NCI-H1105 (cell line): ENCODE data around the gene DGKI.

ENCODE experiments used
- DNase-seq: peaks from one replicate; lab custom pipeline; 2025; lab: John Stamatoyannopoulos, UW

DGKI gene

DNA sequence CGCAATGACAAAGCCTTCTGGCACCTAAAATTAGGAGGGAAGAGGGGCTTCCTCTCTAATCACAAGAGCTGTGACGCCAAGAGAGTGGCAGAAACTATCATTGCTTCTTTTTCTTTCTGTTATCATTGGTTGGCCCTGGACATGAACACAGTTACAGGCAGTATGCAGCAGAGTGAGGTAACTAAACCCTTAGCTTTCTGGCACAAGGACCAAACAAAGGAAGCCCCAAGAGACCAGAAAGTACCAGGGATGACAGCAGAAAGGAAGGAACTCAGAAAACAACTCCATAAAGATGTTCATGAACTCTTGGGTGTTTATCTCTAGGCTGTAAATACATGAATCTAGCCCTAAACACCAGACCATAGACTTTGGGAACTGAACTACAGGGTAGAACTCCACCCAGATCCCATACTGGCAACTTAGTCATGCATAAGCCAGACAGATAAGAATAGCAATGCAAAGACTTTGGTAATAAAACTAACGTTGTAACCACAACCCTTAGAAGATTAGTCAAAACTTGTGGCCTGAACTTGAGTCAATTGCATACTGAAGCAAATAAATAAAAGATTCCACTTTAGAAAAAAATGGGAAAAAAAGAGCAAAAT is 307.6 kb downstream of the DGKI start:
- no peak for DNase-seq

DNA sequence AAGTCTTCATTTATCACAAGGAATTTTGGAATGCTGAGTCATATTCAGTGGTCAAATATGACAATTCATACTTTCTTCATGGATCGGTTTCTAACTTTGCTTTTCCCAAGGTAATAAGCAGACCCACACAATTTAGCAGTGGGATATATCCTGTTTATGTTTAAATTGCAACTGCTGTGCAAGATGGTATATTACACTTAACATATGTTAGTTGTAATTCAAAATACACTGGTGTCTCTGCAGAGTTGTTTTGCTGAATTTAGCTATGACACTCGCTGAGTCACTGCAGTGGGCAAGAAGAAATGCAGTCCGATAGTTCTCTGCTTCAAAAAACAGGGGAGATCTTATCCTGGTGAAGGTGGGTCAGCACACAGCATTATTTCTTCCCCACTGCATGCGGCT is 308.4 kb downstream of the DGKI start:
- no peak for DNase-seq

DNA sequence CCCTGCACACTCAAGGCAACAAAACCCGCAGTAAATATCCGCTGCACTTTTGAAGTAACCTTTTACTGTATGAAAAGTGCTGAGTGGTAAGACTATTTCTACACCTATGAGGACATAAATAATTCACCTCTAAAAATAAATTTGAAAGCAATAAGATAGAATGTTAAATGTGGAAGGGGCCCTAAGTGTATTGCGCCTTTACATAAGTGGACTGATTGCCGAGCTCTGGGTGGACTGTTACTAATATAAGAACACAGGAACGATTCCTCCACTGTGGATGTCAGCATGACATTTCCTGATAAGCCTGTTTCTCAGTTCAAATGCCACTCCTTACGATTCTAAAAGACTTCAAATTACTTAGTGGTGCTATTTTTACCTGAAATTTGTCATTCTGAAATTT is 311.2 kb downstream of the DGKI start:
- DNase-seq: no peak

DNA sequence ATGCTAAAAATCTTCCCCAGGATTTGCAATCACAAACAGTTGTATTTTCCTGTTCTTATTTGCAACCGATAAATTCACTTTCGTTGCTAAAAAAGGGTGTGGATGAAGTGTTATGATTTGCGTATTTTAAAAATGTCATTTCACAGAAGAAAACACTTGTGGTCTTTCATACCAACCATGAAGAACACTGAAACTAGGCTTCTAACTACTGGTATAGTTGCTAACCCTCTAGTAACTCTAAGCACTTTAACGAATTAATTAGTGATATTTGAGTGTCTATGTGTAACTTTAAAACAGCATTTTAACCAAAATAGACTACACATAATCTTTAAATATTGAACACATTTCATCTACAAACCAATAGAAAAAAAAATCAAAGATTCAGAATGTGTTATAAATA is 315.1 kb downstream of the DGKI start:
- DNase-seq: no peak

DNA sequence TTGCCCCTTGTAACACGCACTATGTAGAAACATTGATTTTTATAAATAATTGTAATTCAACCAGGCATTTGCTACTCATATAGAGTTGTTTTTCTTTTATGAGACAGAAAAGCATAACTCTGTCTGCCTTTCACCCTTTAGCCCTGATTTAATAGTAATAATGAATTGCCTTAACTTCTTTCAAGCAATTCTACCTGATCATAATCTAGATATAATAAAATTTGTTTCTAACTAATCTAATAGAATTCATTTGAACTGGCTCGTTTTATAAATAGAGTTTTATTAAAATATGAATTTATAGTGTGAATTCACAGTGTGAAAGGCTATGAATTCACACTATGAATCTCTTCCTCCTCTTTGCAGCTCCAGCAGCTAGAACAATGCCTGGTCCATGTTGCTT is 319.1 kb downstream of the DGKI start:
- no peak for DNase-seq

DNA sequence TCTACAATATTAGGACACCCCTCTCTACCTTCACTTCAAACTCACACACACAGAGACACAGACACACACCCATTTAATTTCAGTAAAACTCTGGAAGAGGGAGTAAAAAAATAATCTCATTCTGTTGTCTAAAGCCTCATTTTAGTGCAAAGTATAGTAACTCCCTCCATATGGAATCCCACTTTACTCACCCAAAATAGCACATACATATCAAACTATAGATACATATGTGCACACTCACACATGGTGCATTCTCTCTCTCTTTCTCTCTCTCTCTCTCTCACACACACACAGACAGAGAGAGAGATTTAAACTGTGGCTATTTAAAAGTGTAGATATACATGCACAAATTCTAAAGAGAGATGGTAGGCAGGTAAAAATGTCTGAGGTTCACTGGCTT is 323.6 kb downstream of the DGKI start:
- DNase-seq: no peak

DNA sequence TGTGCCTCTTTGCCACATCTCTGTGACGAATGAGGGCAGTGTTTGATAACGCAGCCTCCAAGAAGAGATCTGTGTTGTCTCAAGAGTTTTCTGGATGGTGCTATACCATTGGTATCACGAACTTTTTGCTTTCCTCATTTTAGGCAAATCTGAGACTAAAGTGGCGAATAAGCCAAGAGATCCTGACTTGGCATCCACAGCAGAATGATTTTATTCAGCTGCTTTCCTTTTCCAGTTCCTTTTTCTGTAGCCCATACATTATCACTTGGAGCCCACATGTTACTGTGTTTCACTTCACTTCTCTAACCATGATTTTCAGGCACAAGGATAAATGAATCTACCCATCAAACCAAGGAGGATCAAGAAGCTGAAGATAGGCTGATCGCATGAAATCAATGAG is 325.3 kb downstream of the DGKI start:
- DNase-seq: no peak

DNA sequence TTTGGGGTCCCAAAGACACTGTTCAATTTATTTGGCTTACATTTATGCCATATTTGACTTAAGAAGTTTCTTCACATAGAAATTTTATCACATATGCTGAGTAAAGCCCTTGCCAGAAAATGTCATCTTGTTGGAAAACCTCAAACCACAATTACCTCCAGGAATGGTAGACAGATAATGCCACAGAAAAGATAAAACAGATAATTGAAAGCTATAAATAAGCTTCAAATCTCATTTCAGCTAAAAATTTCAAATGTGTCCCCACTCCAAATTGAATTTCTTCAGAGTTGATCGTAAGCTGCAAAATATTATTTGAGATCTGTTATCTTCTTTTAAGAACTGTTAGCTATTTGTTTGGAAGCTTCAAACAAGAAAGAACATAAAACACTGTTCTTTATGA is 326.8 kb downstream of the DGKI start:
- no peak for DNase-seq

DNA sequence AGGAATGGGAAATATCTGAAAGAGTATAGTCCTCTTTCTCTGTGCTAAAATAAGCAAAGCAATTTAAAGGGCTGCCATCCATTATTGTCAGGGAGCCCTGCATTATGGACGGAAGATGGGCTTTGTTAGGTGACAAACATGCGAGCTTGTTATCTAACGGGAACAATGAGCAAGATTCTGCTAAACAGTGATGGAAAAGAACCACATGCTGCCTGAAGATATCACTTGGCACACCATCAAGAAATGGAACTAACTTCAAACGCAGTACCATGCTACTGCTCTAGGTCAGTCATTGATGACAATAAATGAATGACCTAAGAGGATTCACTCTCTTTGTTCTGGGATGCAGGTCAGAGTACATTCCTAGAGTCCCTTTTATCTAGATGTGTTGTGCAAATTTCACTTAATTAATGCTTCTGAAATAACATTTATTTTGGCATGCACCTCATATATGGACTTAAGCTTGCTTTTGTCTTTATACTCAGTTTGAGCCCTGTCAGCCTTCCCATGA is 327.5 kb downstream of the DGKI start:
- DNase-seq: no peak

DNA sequence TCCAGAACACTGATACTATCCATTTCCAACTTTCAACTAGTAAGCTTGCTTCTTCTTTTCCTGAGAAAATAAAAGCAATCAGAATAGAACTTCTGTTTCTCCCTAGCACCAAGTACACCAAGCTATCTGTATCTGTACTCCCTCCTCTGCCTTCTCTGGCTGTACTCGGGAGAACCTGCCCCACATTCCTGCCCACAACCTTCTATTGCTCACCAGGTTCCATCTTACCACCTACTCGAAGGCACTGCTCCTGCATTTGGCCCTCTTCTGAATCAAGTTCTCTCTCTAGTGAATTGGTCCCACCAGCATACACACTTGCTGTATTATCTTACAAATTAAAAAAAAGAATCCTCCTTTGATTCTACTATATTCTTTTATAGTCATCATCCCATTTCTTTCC is 333.7 kb downstream of the DGKI start:
- no peak for DNase-seq

DNA sequence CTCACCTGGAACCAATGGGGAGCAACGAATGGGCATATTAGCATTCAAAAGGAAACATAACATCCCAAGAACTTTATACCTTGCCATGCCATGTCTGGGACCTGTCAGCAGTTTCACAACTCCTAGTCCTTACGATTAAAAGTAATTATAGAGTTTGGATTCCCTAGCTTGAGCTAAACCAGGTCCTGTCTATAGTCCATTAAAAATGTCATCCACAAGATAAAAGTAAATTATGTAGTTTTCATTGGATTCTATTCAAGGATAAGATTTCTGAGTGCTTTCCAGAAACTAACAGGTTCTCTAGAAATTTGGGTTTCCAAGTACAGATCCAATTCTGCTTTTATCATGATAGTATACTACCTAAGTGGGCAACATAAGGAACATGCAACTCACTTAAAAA is 339.7 kb downstream of the DGKI start:
- no peak for DNase-seq

DNA sequence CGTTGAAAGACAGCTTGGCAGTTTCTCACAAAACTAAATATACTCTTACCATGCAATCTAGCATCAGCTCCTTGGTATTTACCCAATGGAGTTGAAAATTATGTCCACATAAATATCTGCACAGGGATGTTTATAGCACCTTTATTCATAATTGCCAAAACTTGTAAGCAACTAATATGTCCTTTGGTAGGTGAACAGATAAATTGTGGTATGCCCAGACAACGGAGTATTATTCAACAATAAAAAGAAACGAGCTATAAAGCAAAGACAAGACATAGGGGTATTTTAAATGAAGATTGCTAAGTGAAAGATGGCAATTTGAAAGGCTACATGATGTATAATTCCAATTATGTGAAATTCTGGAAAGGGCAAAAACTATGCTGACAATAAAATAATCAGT is 340.7 kb downstream of the DGKI start:
- DNase-seq: no peak

DNA sequence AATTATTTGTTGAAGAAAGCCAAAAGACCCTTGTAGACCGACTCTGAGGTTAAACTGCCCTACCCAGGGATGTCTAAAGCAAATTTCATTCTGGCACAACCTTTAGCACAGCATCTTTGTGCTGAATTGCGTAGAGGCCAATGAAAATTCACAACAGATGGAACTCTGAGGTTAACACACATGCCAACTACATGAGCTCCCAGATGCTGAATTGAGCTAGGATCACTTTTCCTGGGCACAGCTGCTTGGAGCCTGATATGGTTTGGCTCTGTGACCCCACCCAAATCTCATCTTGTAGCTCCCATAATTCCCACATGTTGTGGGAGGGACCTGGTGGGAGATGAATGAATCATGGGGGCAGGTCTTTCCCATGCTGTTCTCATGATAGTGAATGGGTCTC is 345.2 kb downstream of the DGKI start:
- DNase-seq: no peak

DNA sequence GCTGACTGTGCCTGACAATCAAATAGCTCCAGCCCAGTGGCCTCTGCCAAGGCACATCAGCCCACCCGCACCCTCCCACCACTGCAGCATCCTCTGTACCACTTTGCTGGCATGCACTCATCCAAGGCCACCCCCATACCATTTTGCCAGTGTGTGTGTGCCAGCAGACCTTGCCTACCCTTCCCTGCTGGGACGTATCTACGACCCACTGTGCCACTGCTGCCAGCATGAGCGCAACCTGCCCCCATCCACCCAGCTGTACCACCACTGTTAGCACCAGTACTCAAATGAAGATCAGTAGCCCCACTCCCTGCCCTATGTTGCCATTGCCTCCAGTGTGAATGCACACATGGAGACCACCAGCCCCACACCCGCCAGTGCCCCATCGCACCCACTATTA is 353.9 kb downstream of the DGKI start:
- no peak for DNase-seq

DNA sequence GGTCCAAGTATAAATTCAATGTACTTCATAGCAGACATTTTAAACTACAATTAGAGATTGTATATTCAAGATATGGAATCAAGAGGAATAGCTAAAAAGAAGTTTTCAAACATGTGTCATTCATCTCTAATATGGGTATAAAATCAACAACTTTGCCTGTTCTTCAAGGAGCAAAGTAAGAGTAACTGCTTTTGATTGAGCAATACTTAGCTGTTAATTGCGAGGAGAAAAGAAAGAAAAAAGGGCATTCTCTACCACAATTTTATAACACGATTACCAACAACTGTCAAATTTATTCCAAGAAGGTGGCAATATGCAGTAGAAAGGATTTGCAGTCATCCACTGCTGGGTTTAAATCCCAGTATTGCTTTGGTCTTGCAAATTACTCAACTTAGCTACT is 356.9 kb downstream of the DGKI start:
- DNase-seq: no peak

DNA sequence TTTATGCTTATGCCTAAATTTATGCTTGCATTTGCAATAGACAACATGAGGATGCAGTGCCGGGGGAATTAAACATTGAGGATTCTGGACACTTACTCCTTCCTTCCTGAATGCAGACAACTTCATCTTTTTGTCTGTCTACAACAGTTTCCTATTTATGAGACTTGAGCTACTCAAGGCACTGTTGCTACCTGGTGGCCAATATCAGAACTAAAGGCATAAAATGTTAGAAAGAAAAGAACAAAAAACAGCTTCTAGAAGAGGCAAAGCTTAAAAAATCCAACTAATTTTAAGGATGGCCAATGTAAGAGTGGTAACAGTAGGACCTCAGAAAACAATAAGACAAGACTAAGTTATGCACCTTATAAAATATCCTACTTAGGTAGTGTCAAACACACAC is 358.7 kb downstream of the DGKI start:
- no peak for DNase-seq

DNA sequence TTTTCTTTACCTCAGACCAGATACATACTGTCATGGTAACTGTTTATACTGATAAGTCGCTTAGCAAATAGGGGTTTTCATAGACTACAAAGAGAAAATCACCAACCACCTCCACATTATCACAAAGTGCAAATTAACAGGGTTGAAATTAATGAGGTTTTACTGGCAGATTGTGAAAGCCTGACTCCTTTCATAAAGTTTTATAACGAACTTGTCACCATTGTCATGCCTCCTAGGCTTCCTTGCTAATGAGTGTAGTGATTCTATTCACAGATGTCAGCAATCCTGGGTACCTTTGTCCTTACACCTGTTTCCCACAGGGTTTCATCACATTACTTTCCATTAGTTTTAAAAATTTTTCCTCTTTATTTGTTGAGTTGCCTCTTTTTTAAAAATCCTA is 361.0 kb downstream of the DGKI start:
- no peak for DNase-seq

DNA sequence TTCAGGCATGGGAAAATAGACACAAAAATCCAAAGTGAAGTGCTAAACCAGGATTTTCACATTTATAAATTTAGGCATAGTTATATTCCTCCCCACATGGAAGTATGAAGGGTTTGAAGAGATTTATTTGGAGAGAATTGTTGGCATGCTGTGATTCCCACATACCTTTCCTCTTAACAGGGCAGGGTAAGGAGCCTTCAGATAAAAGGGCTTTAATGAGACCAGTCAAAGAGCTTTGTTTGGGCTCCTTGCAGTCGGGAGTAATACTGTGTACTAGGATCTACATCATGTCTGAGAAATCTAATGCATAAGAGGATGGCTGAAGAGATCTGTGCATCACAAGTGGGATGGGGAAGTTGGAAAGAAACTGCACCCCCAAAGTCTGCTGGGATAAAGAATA is 362.4 kb downstream of the DGKI start:
- no peak for DNase-seq

DNA sequence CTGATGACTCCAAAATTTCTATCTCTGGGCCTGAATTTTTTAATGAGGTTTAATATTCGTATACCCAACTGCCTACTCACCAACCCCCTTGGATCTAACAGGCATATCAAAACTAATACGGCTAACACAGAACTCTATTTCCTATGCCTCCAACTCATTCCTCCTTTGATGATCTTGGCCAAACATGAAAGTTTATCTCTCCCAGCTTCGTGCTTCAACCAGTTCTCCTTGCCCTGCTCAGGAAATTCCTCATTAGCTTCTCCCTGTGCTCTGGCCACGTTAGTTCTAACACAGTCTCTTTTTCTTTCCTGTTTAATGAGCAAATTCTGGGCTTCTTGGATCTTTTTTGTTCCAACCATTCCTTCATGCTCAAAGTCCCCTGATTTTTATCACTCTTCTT is 364.3 kb downstream of the DGKI start:
- DNase-seq: no peak

DNA sequence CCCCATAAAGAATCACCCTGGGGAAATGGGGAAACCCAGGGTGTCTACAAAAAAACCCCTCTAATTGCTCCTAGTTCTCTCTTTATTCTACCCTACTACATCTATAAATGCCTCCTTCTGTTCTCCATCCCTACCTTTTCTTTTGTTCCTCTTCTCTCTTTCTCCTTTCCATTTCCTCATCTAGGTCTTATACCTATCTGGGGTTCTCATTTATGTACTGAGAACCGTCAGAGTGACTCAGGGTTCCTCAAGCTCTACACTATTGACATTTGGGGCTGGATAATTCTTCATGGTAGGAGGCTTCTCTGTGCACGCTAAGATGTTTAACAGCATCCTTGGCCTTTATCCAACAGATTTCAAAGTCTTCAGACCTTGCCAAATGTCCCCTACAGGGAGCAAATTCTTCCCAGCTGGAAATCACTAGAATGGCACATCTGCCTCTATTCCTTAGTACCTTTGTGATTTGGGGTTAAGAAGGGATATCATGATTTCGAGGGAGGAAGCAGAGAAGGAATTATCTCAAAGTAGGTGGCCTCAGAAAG is 365.9 kb downstream of the DGKI start:
- DNase-seq: no peak

DNA sequence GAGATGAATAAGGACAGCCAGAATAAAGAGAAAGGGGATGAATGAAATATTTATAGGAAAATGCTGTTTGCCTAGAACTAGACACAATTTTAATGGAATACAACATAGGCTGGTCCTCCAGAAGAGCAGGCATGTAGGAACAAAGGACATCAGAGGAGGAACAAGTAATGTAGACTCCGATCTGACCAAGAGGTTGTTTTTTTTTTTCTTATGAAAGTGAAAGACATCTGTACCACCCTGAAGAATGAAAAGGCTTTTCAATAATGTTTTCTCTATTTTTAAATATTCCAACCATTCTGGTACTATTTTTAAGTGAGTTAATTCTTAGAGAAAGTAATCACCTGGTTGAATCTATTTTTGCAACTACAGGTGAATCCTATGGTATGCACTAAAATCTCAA is 366.4 kb downstream of the DGKI start:
- no peak for DNase-seq

DNA sequence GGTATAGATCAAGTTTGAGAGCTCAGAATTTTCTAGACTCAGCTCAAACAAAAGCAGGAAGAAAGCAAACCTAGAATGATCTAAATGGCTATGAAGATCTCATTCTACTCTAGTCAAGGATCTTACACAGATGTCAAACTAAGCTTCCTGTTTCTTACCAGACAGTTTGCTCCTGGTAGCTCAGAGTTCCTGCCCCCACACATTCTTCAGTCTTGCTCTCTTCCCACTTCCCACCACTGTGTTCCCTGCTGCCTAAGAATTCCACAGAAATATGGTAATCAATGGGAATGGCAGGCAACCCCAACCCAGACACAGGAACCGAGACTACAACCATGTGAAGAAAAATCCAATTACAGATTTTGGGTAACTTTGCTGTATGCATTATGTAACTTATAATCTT is 369.8 kb downstream of the DGKI start:
- DNase-seq: no peak

DNA sequence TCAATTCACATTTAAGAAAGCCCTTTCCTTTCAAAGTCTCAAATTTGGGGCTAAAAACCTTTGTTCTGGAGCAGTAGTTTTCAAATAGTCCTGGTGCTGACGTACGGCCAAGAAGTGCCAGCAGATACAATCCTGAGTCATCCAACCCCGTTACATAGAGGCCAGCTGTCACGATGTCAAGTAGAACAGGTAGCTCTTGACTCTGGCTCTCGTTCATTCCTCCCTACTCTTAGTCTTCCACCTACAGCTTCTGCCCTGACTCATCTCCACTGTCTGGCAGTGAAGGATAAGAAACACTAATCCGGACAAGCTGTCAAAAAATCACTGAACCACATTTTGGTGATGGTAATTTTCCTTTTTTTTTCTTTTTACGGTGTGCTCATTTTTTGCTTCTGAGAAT is 370.8 kb downstream of the DGKI start:
- DNase-seq: no peak

DNA sequence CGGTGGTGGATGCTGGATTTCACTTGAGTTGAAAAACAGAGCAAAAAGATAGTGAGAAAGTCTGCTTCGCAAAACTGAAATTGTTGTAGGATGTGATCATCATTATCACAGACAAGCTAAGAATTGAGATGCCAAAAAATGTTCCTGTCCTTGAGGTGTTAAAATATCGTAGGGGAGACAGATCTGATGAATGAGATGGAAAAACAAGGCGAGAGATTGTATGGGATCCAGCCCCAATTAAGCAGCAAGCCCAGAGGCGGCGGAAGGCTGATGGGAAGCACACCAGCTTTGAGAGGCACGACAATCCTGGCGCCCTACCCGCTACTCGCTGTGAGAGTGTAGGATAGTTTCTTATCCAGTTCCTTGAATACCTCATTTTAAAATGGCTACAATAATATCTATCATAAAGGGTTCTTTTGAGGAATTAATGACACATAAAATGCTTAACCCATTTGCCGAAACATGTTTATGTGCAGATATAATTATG is 372.2 kb downstream of the DGKI start:
- DNase-seq: no peak
